NCI-H526 (cell line): Measurements from ENCODE around the gene INO80.

Source experiments
- DNase-seq, 2 experiments: peaks; one replicate each; lab custom pipeline; 2025; lab: John Stamatoyannopoulos, UW

INO80 gene

DNA sequence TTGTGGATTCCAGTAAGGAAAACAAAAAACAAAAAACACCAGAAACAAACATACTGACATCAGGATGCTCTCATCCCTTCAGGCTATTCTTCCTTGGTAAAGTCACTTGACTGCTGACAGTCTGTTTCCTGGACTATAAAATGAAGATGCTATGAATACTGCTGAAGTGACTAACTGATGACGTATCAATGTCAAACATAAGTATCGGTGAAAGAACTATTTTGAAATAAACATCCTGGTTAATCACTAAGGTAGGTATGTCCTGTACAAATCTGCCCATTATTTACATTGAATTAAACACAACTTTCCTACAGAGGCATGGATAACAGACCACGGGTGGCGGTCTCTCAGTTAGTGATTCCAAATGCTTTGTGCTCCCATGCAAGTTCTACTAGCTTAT, 116.9 kb downstream of the INO80 start:
- no peak for DNase-seq

- DNase-seq, result no peak
Observed at GRCh38 chr15:40995656-40996055, 120.4 kb downstream of the INO80 start.

- DNase-seq, result no peak
Observed at GRCh38 chr15:40992825-40993224, 123.3 kb downstream of the INO80 start.

DNA sequence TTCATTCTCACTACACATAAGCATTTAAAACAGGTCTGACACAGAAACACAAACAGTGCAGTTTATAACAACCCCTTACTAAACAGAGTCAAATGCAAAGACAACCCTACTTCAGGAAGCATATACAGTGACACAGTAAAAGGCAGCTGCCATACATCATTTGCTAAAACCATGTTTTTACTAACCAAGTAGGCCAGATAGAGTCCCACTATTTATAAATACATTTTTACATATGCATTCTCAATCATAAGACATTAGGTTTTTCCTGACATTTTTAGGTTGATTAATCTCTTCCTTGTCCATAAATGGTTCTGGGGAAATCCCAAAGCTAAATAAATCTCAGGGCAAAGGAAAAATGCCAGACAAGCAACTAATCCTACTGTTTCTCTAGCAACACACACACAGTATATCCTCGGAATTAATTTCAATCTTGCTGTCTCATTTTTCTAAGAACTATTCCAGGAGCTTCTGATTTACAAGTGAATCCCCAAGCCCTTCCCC, 123.8 kb downstream of the INO80 start:
- no peak for DNase-seq

- no peak for DNase-seq
Observed at GRCh38 chr15:40991355-40991754, 124.7 kb downstream of the INO80 start.

- DNase-seq, result no peak
Observed at GRCh38 chr15:40990789-40991188, 125.3 kb downstream of the INO80 start.

GRCh38 chr15:40990080-40990479, 126.0 kb downstream of the INO80 start:
- no peak for DNase-seq

DNA sequence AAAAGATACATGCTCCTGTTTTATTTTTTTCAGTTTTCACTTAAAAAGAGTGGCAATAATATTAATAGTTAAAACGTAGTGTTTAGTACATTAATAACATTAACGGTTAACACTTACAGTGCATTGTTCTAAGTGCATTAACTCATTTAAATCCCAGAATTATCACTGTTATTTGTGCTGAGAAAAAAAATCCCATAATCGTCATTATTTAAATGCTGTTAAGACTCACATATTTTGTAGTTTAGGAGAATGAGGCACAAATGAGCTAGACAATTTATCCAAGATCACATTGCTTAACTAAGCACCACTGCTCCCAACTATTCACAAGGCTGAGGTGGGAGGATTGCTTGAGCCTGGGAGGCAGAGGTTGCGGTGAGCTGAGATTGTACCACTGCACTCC, 127.9 kb downstream of the INO80 start:
- DNase-seq, result no peak

DNA sequence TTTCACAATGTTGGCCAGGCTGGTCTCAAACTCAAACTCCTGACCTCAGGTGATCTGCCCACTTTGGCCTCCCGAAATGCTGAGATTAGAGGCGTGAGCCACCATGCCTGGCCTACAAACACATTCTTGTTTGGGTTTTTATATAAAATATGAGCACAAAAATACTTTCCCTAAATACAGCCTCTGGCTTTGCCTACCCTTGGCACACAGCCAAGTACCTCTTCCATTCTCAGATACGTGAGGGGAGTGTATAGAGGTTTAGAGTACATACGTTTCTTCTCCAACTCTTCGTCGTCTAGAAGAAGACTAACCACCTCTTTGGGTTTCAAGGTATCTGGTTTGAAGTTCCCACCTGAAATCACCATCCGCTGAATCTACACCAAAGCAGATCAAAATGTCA, 129.3 kb downstream of the INO80 start:
- DNase-seq, result no peak

GRCh38 chr15:40985541-40986330, 130.3 kb downstream of the INO80 start:
- DNase-seq, result no peak

DNA sequence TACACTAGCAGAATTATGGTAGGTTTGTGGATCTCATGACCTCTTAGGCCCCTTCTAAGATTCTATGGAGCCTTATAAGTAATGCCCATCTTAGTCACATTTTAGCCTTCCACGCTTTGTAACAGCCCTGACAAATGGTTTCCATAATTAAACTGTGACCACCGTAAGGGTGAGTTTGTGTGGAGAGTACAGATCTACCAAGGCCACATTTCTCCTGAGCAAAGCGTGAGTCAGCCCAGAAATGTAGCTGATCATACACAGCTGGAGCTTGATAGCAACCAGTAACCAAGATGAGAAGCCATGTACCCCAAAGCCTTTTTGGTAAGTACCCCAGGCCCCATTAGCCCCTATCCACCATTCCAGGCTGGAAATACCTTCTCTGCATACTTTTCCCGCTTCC, 131.1 kb downstream of the INO80 start:
- no peak for DNase-seq

- DNase-seq, result no peak
Observed at GRCh38 chr15:40984406-40984805, 131.7 kb downstream of the INO80 start.

- DNase-seq, result no peak
Observed at GRCh38 chr15:40982855-40983254, 133.2 kb downstream of the INO80 start.

GRCh38 chr15:40981186-40981585, 134.9 kb downstream of the INO80 start:
- DNase-seq, result no peak

GRCh38 chr15:40978562-40978961, 137.5 kb downstream of the INO80 start:
- no peak for DNase-seq

DNA sequence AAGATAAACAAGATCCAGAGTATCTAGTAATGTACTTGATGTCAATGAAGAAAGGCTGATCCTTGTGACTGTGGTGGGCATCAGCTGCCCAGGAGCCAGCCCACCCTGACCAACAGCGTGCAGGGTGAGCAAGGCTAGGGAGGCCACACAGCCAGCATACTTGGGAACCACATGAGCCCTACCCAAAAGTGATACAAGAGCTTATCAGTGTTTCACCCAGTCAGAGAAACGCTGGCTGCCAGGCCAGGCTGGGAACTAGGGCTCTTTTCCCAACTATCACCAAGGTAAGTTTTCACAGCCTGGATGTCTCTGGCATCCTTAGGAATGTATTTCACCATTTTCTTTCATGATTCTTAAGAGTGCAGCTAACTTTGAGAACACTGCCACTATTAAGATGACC, 137.9 kb downstream of the INO80 start:
- no peak for DNase-seq

DNA sequence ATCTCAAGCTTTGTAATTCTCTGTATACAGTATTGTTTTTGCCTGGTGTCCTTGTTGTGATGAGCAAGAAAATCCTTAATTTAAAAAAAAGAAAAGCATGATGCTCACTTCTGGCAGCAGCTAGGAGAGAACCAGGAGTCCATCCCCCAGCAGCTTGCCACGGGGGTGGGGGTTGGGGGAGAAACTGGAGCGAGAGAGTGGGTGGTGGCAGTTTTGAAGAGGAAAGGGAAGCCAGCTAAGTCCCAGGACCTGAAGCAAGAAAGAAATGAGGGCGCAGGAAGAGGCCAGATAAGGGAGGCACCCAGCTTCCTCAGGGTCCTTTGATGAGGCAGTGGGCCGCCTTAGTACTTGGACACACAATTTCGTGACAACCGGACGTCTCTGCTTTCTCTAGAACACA, 139.3 kb downstream of the INO80 start:
- no peak for DNase-seq

- DNase-seq, result no peak
Observed at GRCh38 chr15:40974879-40975278, 141.2 kb downstream of the INO80 start.

DNA sequence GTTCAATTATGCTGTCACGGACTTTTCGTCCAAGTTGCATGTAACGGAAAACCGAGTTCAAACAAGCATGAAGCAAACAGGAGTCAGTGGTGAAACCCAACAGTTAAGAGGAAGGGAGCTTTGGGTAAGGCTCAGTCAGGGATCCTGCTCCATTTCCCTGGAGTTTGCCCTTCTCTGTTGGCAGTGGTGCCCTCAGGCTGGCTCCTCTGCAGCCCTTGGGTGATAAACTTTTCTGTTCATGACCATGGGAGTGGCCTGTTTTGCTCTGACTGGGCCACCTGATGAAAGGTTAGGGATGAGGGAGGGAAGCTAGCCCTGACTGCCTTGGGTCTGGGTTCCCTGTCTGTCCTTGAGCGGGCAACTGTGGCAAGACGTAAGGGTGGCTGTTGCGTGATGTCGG, 146.7 kb downstream of the INO80 start:
- no peak for DNase-seq

GRCh38 chr15:40968290-40969085, 147.6 kb downstream of the INO80 start:
- no peak for DNase-seq

DNA sequence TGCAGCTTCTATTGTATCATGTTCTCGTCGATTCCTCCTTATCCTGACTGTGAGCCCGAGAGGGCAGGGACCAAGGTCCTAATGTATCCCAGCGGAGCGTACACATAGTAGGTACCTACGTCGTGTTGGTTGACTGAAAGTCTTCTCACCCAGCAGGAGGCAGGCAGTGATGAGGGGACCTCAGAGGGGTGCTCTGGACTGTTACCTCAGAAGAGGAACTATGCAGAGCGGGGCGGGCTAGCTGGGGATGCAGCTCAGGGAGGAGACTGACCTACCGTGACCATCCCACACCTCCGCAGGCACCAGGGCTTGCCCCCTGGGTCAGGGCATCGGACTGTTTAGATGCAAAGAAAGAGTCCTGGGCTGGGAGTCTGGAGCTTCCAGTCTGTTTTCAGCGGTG, 151.4 kb downstream of the INO80 start:
- DNase-seq, result no peak

DNA sequence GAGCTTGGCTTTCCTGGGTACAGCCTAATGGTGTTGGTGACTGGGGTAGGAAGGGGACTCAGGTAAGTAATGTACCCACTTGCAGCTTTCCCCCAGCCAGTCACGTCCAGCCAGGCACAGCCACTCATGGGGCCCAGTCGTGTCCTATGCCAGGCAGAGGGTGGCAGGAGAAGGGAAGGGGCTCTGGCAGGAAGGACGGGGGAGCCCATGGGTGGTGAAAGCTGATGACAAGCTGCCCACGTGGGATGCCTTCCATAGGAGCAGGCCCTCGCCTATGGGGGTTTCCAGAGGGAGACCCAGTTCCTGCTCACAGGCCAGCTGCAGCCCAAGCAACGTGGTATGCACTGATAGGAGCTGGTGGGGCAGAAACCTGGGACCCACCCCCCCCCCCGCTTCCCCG, 152.1 kb downstream of the INO80 start:
- DNase-seq, result no peak

DNA sequence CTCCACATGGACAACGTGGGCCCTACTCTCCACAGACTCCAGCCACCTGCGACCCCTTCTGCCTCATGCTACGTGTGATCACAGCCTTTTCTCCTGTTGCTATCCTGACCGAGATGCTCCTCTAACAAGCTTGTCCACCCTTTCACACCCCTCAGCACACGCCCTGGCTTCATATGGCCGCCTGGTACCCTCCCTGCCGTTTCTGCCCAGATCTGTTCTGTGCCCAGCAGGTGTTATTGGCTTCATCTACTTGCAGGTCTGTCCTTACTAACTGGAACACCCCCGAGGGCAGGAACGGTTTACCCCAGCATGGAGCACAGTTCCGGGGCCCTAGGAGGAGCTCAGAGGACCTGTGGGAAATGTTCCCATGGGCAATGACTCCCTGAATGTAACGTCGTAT, 152.9 kb downstream of the INO80 start:
- DNase-seq, result no peak
